Measurements from ENCODE around the gene HLF. TPM values are rescaled to one million over a fixed set of nuclear protein-coding genes. Genes with fewer than 3 reads are reported as not detected.

HLF gene
- total RNA-seq, 1 experiment from 2014 or later, result 0.13 TPM

- H3K36me3 ChIP-seq (ENCODE audit: control insufficient read depth, insufficient read depth, low read length), result no peaks in the 10 kb centered on the region
- TF ChIP-seq CTCF (IDR thresholded peaks at IDR 0.05) (no peak), REST (IDR thresholded peaks at IDR 0.05; ENCODE audit: insufficient read depth in 1 of 2, low read depth in 2 of 2, low read length in 1 of 2) (no peak), SIN3A (IDR thresholded peaks at IDR 0.05; ENCODE audit: borderline replicate concordance, insufficient read depth, low read depth, low read length) (no peak), TCF7L2 (IDR thresholded peaks at IDR 0.05; ENCODE audit: low read depth, low read length) (no peak), POLR2AphosphoS5 (IDR thresholded peaks at IDR 0.05; ENCODE audit: low read depth, low read length) (no peak)
- peak; percentile 85 for ATAC-seq
- ChIA-PET POLR2A (no interaction called here), CTCF (no interaction called here)
- in situ Hi-C loops (cut with HindIII; ENCODE audit: low pct_unique_long_range_greater_than_20kb, low sequenced_read_pairs) (no loop called here), intact Hi-C loops (cut with micrococcal nuclease; ENCODE audit: unreplicated experiment) (no loop called here)
- H3K4me3 ChIP-seq (ENCODE audit: low read depth in 2 of 2, low read length in 2 of 2), result peak overlapping the region; percentile 22 to 53; a peak in 3 of 4 replicates
- no peak overlapping the region for H3K27ac ChIP-seq (ENCODE audit: low read length)
- H3K27me3 ChIP-seq (ENCODE audit: control insufficient read depth, insufficient read depth, low read length), result no peaks in the 10 kb centered on the region
- H3K9me3 ChIP-seq (ENCODE audit: control insufficient read depth, insufficient read depth, low read depth, low read length), result no peaks in the 10 kb centered on the region
- no peak for DNase-seq (ENCODE audit: low read depth, low spot score)
- H3K4me1 ChIP-seq (ENCODE audit: control insufficient read depth, insufficient read depth, low read length), result peaks cover 3% of the 10 kb centered on the region; the same call in 1 of the 2 replicates
- BruUV-seq (replicated peaks), result no TSS peak
Measured at GRCh38 chr17:55321427-55322060, 56.8 kb downstream of the HLF start.

GRCh38 chr17:55322453-55322985, 57.8 kb downstream of the HLF start:
- Histone ChIP-seq H3K9me3 (ENCODE audit: control insufficient read depth, insufficient read depth, low read depth, low read length) (no peaks in the 10 kb centered on the region), H3K27ac (ENCODE audit: low read length) (no peak overlapping the region), H3K27me3 (ENCODE audit: control insufficient read depth, insufficient read depth, low read length) (no peaks in the 10 kb centered on the region), H3K4me3 (ENCODE audit: low read depth in 2 of 2, low read length in 2 of 2) (no peak overlapping the region), H3K4me1 (ENCODE audit: control insufficient read depth, insufficient read depth, low read length) (peaks cover 3% of the 10 kb centered on the region; the same call in 1 of the 2 replicates), H3K36me3 (ENCODE audit: control insufficient read depth, insufficient read depth, low read length) (no peaks in the 10 kb centered on the region)
- no TSS peak for BruUV-seq (replicated peaks)
- ChIA-PET CTCF (no interaction called here), POLR2A (no interaction called here)
- intact Hi-C loops (cut with micrococcal nuclease; ENCODE audit: unreplicated experiment) (no loop called here), in situ Hi-C loops (cut with HindIII; ENCODE audit: low pct_unique_long_range_greater_than_20kb, low sequenced_read_pairs) (no loop called here)
- TF ChIP-seq POLR2AphosphoS5 (IDR thresholded peaks at IDR 0.05; ENCODE audit: low read depth, low read length), result no peak
- no peak for TF ChIP-seq CTCF (IDR thresholded peaks at IDR 0.05)
- TF ChIP-seq SIN3A (IDR thresholded peaks at IDR 0.05; ENCODE audit: borderline replicate concordance, insufficient read depth, low read depth, low read length), result no peak
- TF ChIP-seq TCF7L2 (IDR thresholded peaks at IDR 0.05; ENCODE audit: low read depth, low read length), result no peak
- no peak for TF ChIP-seq REST (IDR thresholded peaks at IDR 0.05; ENCODE audit: insufficient read depth in 1 of 2, low read depth in 2 of 2, low read length in 1 of 2)
- ATAC-seq (no peak), DNase-seq (ENCODE audit: low read depth, low spot score) (no peak)

All from Panc1 (cell line).